HTERT RPE-1 (cell line): ENCODE measurements around the gene CIAO3.

ENCODE experiments used
- in situ Hi-C: fragments of 300-500 bp; cut with MboI; formaldehyde crosslinking; loops from 4 replicates; pipeline ENCODE4 v1.14.3; 2020; ENCODE audit warnings: low sequenced_read_pairs

Gene CIAO3

DNA sequence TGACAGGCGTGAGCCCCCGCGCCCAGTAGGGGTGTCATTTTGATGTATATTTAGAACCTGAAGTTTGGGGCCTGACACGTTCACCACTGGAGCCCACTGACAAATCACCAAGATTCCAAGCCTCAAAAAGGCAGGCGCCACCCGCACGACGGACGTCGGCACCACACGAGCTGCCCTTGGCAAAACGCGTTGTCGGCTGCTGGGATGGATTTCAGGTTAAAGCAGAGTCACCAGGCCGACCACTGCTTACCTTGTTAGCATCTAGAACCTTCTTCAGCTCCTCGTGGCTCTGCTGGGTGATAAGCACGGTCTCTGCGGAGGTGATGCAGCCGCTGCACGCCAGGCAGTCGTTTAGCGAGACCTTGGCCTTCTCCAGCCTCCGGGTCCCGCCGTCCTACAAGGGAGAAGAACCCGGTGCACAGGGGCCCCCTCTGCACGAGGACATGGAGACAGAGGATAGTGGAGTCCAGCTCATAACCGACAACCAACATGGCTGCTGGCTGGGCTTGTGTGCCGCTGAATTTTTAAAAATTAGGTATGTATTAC is 3.8 kb downstream of the CIAO3 start:
- in situ Hi-C loops, result no loop called here

DNA sequence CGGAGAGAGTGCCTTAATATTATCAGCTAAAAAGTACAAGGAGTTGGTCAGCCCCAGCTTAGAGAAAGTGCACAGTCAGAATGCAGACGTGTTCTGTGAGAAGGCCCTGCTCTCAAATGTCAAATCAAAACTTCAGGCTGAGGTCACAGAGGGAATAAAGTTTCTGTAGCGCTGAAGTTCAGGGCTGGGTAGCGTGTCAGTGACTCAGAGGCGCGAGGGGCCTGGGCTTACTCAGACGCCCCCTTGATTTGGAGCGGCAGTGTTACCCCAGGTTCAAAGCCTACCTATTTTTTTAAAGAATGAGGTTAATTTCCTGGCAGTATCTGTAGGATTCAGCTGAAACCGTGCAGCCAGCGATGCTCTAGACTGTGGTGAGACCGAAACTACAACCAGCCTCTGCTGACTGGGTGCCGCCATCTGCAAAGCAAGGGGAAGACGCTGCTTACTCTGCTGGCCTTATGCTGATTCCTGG is 4.8 kb downstream of the CIAO3 start:
- in situ Hi-C loops, result no loop called here

DNA sequence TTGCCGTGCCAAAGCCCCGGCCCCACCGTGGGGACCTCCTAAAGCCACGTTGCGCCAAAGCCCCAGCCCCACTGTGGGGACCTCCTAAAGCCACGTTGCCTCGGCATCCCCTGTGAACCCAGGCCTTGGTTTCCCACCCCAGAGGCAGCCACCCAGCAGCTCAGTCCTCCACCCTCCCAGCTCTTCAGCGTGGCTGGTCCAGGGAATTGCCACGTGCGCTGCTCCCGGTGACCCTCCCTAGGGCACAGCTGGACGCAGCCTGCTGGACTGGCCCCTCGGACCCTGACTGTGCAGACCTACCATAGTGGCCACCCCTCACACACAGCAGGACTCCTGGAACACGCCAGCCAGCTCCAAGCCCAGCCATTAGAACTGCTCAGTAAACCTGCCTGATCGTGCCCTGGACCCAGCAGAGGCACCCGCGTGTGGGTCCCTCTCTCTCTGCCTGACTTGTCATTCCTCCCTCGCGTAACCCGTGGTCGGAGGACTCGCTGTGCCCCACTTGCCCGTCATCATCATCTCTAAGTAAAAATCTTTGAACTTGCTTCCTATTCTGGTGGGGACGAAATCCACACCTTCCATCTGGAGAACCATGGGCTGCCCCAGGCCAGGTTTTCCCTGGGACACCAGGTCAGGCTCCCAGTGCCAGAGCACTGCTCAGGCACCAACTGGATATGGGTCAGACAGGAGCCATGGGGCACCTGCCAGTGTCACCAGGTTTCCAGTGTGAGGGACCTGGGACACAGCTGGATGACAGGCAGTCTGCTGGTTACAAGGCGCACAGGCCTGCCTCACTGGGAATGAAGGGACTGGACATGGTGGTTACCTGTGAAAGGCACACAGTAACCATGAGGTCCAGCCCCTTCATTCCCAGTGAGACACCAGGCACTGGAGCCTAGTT is 5.6 kb downstream of the CIAO3 start:
- in situ Hi-C loops, result no loop called here

DNA sequence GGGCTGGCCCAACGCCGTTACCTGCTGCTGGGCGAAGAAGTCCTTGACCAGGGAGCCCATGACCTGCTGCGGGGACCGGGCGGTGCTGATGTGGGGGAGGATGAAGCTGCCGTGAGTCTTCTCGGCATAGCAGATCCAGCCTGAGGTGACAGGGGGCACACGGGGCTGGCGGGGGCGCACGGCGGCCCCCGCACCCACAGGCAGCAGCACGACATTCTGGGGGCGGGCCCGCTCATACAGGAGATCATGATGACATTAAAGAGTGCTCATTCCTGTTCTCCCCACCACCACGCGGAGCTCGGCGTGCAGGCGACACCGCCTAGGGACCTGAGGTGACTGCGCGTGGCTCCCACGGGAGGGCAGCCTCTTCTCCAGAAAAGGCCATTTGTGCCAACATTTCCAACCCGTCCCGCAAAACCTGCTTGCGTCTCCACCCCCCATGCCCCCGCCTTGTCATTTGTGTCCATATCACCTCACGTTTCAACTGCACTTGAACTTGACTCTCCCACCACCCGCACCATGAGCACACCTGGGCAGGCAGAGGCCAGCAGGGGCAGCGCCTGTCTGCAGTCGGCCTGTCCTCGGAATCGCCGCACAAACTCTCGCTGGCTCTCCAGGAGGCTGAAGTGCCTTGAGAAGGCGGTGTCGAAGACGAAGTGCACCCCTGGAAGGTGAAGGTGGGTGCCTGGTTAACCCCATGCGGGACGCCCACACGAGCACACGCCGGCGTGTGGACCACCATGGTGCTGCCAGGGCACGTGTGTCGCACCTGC is 6.4 kb downstream of the CIAO3 start:
- in situ Hi-C loops, result no loop called here

DNA sequence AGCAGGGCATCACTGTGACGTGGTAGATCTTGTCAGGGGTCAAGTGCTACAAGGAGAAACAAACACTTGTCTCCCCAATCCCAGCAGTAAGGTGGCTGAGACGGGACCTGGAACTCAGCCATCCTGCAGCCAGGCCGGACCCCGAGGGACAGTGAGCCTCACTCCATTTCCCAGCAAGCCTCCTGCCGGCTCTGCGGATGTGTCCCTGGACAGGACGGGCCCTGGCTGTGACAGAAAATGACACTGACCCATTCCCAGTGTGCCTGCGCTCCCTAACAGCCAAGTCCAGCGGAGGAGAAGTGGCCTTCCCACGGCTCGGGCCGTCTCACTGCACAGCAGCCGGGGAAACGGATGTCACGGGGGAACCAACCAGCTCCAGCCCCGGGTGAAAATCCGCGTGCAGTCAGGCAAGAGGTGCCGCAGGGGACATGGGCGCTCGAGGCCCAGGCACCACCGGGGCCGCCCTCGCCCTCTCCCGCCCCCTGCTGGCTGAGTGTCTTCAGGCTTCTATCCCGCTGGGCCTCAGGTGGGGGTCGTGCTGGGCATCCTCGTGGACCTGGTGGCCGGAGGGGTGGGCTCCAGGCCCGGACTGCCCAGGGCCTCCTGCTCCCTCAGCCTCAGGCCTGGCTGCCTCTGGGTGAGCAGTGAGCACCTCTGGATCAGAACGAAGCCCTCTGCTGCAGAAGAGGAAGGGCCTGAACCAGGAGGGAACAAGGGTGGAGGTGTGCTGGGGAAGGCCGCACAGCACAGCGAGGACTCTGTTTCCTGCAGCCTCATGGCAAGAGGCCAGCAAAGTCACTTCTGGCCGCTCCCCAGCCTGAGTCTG is 7.2 kb downstream of the CIAO3 start:
- in situ Hi-C loops, result no loop called here

DNA sequence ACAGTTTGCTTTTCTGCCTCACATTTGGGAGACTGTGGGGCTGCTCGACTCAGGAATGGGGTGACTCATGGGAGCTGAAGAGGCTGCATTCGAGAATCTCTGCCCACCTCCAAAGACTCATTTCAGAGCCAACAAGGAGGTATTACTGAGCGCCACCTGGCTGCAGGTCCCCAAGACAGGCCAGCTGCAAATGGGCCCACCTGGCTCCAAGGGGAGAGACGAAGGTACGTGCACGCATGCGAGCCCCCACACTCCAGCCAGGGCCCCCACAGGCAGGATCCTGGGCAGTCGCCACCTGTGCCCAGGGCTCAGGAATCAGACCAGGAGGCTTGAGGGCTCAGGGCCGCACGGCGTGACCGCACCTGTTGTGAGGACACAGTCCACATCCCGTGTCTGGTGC is 7.9 kb downstream of the CIAO3 start:
- in situ Hi-C loops, result no loop called here

DNA sequence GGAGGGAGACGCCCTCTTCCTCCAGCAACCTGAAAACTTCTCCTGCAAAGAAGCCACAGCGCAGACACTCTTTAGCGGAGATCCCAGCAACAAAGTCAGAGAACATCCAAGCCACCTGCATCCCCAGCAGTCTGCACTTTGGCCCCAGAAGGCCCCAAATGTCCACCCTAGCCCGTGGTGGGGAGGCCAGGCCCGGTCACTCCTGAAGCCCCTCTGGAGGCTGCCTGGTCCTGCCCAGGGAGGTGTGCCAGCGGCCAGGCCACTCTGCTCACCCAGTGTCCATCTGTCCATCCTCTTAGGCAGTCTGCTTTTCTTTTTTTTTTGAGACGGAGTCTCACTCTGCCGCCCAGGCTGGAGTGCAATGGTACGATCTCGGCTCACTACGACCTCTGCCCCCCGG is 8.5 kb downstream of the CIAO3 start:
- in situ Hi-C loops, result no loop called here

DNA sequence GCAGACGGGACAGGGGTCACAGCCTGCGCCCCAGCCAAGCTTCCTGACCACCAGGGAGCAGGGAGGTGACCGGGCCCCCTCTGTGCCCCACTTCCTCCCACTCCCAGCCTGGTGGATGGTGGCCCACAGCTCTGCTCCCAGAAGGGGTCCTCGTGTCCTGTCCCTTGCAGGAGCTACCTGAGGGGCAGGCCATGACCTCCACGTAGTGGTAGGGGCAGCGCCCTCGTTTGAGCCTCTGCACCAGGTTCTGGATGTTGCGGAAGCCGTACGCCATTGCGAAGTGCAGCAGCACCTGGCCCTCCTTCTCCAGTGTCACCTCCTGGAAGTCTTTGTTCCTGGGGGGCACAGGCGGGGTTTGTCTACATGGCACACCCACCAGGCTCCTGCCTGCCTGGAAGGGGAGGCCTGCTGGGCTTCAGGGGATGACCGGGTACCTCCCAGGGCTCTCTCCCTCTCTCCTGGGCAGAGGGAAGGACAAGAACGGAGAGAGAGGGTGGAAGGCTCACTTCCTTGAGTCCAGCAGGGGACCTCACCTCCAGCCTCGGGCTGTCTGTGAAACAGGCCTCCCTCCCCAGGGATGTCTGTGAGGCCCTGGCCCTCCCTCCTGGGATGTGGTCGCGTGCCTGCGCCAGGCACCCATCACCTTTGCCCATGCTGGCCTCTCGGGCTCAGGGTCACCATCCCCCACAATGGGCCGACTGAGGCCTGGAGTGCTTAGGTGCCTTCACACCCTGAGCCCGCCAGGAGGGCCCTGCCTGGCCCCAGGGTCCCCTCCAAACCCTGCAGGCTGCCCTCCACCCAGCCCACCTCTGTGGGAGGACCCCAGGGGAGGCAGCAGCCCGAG is 9.9 kb downstream of the CIAO3 start:
- in situ Hi-C loops, result no loop called here

DNA sequence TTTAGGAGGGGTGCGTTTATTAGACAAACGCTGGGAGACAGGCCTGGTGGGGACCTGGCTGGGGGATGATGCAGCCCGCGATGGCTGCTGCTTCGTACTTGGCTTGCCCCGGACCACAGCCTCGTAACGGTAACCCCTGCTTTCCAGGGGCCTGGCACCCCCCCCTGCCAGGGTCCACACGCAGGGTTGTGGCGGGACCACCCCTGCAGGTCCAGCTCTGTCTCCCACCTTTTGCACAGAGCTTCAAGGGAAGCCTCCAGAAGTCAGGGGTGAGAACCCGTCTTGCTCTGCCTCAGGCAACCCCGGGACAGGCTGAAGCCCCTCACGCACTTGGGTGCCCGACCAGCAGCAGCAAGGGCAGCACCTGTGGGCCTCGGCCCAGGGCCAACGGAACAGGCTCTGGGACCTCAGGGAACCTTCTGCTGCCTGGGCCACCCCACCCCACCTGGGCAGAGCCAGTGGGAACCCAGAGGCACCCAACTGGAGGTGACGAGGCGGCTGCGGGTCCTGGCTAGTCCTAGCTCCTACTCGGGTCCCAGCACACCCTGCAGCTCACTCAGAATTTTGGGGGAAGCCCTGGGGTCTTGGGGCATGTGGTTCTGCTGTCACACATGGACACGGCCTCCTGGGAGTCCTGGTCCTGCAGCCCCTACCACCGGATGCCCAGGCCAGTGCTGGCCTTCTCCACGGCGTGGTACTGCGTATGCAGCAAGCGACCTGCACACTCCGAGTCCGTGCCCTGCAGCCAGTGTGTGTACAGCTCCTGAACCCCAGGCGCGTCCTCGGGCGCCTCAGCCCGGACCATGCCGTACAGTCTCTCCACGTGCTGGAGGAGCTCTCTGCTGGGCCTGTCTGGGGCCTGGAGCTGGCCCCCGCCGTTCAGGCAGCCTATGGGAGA is 10.8 kb downstream of the CIAO3 start:
- in situ Hi-C loops, result no loop called here

DNA sequence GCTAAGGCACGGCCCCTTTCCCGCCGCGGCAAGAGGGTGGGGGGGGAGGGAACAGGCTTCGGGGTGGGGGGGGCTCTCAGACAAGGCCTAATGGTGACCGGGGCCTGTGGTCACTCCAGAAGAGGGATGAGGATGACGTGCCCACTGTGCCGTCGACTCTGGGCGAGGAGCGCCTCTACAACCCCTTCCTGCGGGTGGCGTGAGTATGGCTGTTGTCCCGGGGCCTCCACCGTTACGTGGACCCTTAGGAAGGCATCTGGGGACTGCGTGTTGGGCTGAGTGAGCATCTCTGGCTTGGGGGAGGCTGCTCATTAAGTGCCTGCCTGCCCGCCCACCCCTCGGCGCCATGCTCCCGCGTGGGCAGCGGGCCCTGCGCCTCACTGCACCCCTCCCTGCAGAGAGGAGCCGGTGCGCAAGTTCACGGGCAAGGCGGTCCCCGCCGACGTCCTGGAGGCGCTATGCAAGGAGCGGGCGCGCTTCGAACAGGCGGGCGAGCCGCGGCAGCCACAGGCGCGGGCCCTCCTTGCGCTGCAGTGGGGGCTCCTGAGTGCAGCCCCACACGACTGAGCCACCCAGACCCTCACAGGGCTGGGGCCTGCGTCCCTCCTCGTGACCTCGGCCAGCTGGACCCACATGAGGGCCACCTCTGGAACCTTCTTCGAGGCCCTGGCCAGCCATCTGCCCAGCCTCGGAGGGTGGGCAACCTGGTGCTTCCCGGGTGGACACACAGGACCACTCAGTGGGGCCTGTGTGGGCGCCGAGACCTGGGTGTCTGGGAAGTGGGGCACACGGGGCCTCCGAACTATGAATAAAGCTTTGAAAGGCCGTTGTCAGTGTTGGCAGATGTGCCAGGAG is 11.7 kb downstream of the CIAO3 start:
- in situ Hi-C loops, result no loop called here

DNA sequence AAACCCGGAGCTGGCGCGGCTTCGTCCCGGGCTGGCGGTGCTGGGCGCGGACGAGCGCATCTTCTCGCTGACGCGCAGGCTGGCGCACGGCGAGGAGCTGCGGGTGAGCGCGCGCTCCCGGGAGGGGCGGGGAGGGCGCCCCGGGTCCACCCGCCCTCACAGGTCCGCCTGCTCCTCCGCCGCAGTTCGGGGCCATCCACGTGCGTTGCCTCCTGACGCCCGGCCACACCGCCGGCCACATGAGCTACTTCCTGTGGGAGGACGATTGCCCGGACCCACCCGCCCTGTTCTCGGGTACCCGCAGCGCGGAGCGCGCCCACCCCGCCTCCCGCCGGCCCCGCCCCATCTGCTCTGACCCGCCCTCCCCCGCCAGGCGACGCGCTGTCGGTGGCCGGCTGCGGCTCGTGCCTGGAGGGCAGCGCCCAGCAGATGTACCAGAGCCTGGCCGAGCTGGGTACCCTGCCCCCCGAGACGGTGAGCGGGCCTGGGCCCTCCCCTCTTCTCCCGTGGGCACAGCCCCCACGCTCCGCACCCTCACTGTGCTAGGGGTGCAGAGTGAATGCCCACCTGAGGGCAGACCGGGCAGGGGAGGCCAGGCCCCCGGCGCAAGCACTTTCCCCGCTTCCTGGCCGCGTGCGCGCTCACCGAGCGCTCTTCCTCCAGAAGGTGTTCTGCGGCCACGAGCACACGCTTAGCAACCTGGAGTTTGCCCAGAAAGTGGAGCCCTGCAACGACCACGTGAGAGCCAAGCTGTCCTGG is 12.5 kb downstream of the CIAO3 start:
- in situ Hi-C loops, result no loop called here

DNA sequence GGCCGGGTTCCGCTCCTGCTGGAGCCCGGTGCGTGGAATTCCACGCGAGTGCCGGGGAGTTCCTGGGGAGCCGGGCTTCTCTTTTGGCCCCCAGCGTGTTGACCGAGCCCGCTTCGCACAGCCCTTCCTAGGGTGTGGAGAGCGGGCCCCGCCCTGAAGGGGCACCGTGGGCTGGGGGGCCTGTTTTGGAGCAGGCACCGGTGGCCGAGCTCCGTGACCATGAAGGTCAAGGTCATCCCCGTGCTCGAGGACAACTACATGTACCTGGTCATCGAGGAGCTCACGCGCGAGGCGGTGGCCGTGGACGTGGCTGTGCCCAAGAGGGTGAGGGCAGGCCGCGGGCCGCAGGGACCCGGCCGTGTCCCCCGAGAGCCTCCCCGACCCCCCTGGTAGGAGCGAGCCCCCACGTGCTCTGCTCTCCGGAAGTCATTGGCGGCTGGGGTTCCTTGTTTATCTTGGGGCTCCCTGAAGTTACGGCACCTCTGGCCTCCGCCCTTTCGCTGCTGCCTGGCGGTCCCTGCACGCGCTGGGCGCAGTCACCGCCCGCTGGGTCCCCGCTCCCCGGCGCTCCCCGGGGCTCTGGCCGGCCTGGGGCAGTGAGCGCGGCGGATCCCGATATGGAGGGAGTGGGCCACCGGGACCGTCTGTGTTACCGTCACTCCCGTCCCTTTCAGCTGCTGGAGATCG is 13.4 kb downstream of the CIAO3 start:
- in situ Hi-C loops, result no loop called here

DNA sequence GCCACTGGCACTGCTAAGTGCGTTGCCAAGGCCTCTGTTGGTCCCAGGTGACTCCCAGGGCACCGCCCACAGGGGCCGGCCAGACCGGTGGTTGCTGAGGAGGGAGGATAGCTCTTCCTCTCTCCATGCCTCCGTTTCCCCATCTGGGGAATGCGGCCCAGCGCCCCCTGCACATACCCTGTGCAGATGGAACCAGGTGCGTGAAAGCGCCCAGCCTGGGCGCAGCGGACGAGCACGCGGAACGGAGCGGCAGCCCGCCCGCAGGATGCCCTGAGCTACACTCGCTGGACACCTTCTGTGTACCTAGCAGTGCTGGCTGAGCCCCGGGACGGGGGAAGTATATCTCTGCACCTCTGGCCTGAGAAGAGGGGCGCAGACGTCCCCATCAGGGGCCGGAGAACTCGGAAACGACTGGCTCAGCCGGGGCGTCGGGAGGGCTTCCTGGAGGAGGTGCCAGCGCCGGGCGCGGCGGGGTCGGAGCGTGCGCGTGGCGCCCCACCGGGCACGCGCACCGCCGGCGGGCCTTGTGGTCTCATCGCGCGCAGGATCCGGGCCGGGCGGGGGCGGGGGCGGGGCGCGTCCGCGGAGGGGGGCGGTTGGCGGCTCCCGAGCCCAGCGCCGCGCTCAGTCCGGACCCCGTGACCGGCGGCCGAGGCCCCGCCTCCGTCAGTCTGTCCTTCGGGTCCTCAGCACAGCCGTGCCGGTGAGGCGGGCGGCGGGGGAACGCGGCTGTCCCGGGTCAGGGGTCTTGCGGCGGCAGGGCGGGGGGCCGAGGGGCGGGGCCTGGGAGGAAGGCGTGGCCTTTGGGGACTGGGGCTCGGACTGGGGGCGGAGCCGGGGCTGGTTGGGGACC is 14.1 kb downstream of the CIAO3 start, which contains the start of the genes CCDC78 and HAGHL:
Gene CCDC78, minus strand, starts transcription at position 6 of the 853 bp plus-strand sequence. CDS start 76 bp downstream, outside the sequence.
Gene HAGHL, plus strand, starts transcription at position 669 of the 853 bp plus-strand sequence. CDS start 404 bp downstream, outside the sequence.
- in situ Hi-C loops, result no loop called here

DNA sequence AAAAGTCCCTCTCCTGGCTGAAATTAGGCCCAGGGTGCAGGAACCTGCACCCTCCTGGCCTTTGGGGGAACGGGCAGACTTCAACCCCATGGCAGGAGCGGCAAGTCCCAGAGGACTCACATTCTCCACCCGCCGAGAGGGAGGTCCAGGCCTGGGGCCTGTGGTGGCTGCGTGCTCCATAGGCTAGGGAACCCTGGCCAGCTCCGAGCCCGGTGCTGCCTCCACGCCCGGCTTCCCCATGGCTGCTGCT is 14.7 kb downstream of the CIAO3 start:
- in situ Hi-C loops, result no loop called here

DNA sequence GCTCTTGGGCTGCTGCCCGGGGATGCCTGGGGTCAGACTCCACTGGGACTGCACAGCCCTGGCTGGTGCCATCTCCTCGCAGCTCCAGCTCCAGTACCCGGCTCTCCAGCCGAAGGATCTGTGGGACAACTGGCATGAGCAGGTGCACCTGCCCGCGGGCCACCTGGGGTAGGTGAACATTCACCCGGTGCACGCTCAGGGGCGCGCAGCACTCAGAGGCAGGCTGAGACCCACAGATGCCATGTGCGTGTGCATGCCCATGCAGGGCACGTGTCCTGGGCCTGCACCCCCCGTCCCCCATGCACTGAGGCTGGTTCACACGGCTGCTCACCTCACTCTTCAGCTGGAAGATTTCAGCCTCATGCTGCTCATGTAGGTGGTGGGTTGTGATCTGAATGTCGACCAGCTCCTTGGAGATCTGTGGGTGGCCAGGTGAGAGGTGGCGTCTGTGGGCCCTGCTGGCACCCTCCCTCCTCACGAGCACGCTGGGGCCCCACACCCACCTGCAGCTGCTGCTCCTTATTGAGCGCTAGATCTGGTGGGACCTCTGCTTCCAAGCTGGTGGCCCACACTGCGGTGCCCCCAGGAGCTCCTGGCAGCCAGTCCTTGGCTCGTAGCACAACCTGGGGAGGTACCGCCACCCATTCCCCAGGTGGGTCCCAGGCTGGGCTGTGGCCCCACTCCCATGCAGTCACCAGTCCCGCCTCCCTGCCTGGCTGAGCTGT is 15.2 kb downstream of the CIAO3 start:
- in situ Hi-C loops, result no loop called here
